ENCODE data around the gene TSPAN5.

TSPAN5 gene

GRCh38 chr4:98490251-98490650, 168.2 kb downstream of the TSPAN5 start:
- Histone ChIP-seq H4K20me1 (ENCODE audit: low read depth, low read length) (no peaks in the 10 kb centered on the region), H3K4me3 (ENCODE audit: insufficient read depth, low read length, poor library complexity, severe bottlenecking) (no peak overlapping the region), H3K4me2 (ENCODE audit: low read depth, low read length, poor library complexity, severe bottlenecking) (no peak overlapping the region), H2AFZ (ENCODE audit: low read depth, low read length, severe bottlenecking) (no peak overlapping the region), H3K9ac (ENCODE audit: low read length) (no peak overlapping the region), H3K79me2 (ENCODE audit: insufficient read depth, low read length) (no peaks in the 10 kb centered on the region), H3K9me2 (replicated peaks; ENCODE audit: insufficient read depth, low read length) (no peaks in the 10 kb centered on the region), H3K27ac (ENCODE audit: low read depth, low read length) (no peak overlapping the region), H3F3A (ENCODE audit: insufficient read depth) (no peaks in the 10 kb centered on the region), H3K36me3 (ENCODE audit: low read length) (no peaks in the 10 kb centered on the region), H3K27me3 (ENCODE audit: low read length) (no peaks in the 10 kb centered on the region), H3K9me3 (ENCODE audit: insufficient read depth, low read length) (no peaks in the 10 kb centered on the region)
- TF ChIP-seq CTCF (IDR thresholded peaks at IDR 0.05; ENCODE audit: insufficient read depth, low read length, poor library complexity, severe bottlenecking) (no peak), EZH2phosphoT487 (conservative IDR thresholded peaks at IDR 0.05; ENCODE audit: low read length) (no peak)

GRCh38 chr4:98485816-98486345, 172.5 kb downstream of the TSPAN5 start:
- Histone ChIP-seq H3K36me3 (ENCODE audit: low read length) (no peaks in the 10 kb centered on the region), H3F3A (ENCODE audit: insufficient read depth) (no peaks in the 10 kb centered on the region), H3K9me2 (replicated peaks; ENCODE audit: insufficient read depth, low read length) (no peaks in the 10 kb centered on the region), H4K20me1 (ENCODE audit: low read depth, low read length) (no peaks in the 10 kb centered on the region), H3K79me2 (ENCODE audit: insufficient read depth, low read length) (no peaks in the 10 kb centered on the region), H3K9ac (ENCODE audit: low read length) (no peak overlapping the region), H3K4me3 (ENCODE audit: insufficient read depth, low read length, poor library complexity, severe bottlenecking) (no peak overlapping the region), H3K9me3 (ENCODE audit: insufficient read depth, low read length) (no peaks in the 10 kb centered on the region), H3K27ac (ENCODE audit: low read depth, low read length) (no peak overlapping the region), H3K27me3 (ENCODE audit: low read length) (no peaks in the 10 kb centered on the region), H2AFZ (ENCODE audit: low read depth, low read length, severe bottlenecking) (no peak overlapping the region), H3K4me2 (ENCODE audit: low read depth, low read length, poor library complexity, severe bottlenecking) (no peak overlapping the region)
- no peak for TF ChIP-seq CTCF (IDR thresholded peaks at IDR 0.05; ENCODE audit: insufficient read depth, low read length, poor library complexity, severe bottlenecking)
- no peak for TF ChIP-seq EZH2phosphoT487 (conservative IDR thresholded peaks at IDR 0.05; ENCODE audit: low read length)

DNA sequence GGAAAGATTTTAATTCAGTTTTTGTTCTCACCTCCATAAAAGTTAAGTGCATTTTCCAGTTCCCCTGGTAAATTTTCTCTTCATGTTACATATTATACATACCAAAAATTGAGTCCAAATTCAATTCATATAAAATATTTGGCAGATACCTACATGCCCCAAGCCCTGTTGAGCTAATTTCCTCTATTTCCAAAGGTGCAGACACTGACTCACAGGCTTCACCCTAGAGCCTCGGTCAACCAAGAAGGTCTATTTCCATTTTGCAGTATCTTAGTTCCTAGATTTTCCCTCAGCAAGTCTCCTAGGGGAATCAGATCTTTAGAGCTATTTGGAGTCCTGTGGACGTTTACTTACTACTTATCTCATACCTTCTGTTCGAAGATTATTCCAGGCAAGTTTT, 174.4 kb downstream of the TSPAN5 start:
- Histone ChIP-seq H3K36me3 (ENCODE audit: low read length) (no peaks in the 10 kb centered on the region), H2AFZ (ENCODE audit: low read depth, low read length, severe bottlenecking) (no peak overlapping the region), H4K20me1 (ENCODE audit: low read depth, low read length) (no peaks in the 10 kb centered on the region), H3F3A (ENCODE audit: insufficient read depth) (no peaks in the 10 kb centered on the region), H3K4me3 (ENCODE audit: insufficient read depth, low read length, poor library complexity, severe bottlenecking) (no peak overlapping the region), H3K27me3 (ENCODE audit: low read length) (no peaks in the 10 kb centered on the region), H3K9ac (ENCODE audit: low read length) (no peak overlapping the region), H3K27ac (ENCODE audit: low read depth, low read length) (no peak overlapping the region), H3K9me3 (ENCODE audit: insufficient read depth, low read length) (no peaks in the 10 kb centered on the region), H3K4me2 (ENCODE audit: low read depth, low read length, poor library complexity, severe bottlenecking) (no peak overlapping the region), H3K79me2 (ENCODE audit: insufficient read depth, low read length) (no peaks in the 10 kb centered on the region), H3K9me2 (replicated peaks; ENCODE audit: insufficient read depth, low read length) (no peaks in the 10 kb centered on the region)
- TF ChIP-seq EZH2phosphoT487 (conservative IDR thresholded peaks at IDR 0.05; ENCODE audit: low read length): no peak
- TF ChIP-seq CTCF (IDR thresholded peaks at IDR 0.05; ENCODE audit: insufficient read depth, low read length, poor library complexity, severe bottlenecking): no peak

All from SU-DHL-6 (cell line).